GM21526 (cell line): Measurements from ENCODE around the gene ENO4.
A peak's percentile ranks its signal among the peaks of the same experiment; 100 is the strongest.

Experiments
- ATAC-seq: cut with Tn5 transposase; IDR thresholded peaks from one replicate; pipeline ENCODE4 v1.9.1; 2021; ENCODE audit warnings: moderate library complexity; ENCODE audit not compliant: unreplicated experiment, low FRiP score

ENO4 gene

GRCh38 chr10:116849248-116850057 is at the start of gene ENO4:
Gene ENO4, plus strand, starts transcription at chr10:116849499. Its CDS starts 68 bp downstream, at chr10:116849567.
- ATAC-seq, result peak; percentile 61

GRCh38 chr10:116800286-116800929 is 48.9 kb upstream of the ENO4 start:
- ATAC-seq, result no peak

GRCh38 chr10:116801658-116802057 is 47.6 kb upstream of the ENO4 start:
- no peak for ATAC-seq

GRCh38 chr10:116802474-116802873 is 46.8 kb upstream of the ENO4 start:
- no peak for ATAC-seq

GRCh38 chr10:116802876-116803275 is 46.4 kb upstream of the ENO4 start:
- no peak for ATAC-seq

GRCh38 chr10:116803451-116804249 is 45.6 kb upstream of the ENO4 start:
- ATAC-seq, result no peak

GRCh38 chr10:116808706-116809105 is 40.6 kb upstream of the ENO4 start:
- no peak for ATAC-seq

- no peak for ATAC-seq
Measured at GRCh38 chr10:116809483-116810119, 39.7 kb upstream of the ENO4 start.

GRCh38 chr10:116810120-116810500 is 39.2 kb upstream of the ENO4 start:
- ATAC-seq, result no peak

- ATAC-seq, result no peak
Measured at GRCh38 chr10:116810895-116811294, 38.4 kb upstream of the ENO4 start.

GRCh38 chr10:116811691-116812090 is 37.6 kb upstream of the ENO4 start:
- ATAC-seq, result no peak

GRCh38 chr10:116815641-116816415 is 33.5 kb upstream of the ENO4 start:
- no peak for ATAC-seq

- no peak for ATAC-seq
Measured at GRCh38 chr10:116817178-116817577, 32.1 kb upstream of the ENO4 start.

- no peak for ATAC-seq
Measured at GRCh38 chr10:116817780-116818343, 31.4 kb upstream of the ENO4 start.

- no peak for ATAC-seq
Measured at GRCh38 chr10:116819999-116820677, 29.2 kb upstream of the ENO4 start.

GRCh38 chr10:116825901-116826300 is 23.4 kb upstream of the ENO4 start:
- ATAC-seq, result no peak

- ATAC-seq, result no peak
Measured at GRCh38 chr10:116826803-116827202, 22.5 kb upstream of the ENO4 start.

- no peak for ATAC-seq
Measured at GRCh38 chr10:116827214-116827671, 22.1 kb upstream of the ENO4 start.

GRCh38 chr10:116828116-116828515 is 21.2 kb upstream of the ENO4 start:
- ATAC-seq, result no peak
